Mesendoderm (in vitro differentiated cells): ENCODE results near the gene ITCH.

Experiments used
- DNase-seq: peaks from one replicate; pipeline ENCODE4 v3.0.0; 2013
- H2AK5ac ChIP-seq: 2 replicates; pipeline ENCODE4 v1.6.1; 2013; ENCODE audit warnings: low read length, inconsistent platforms
- H2BK120ac ChIP-seq: 2 replicates; pipeline ENCODE4 v1.6.1; 2013; ENCODE audit warnings: low read depth, mild to moderate bottlenecking, low read length, moderate library complexity, mixed read lengths
- H2BK15ac ChIP-seq: replicated peaks from 2 replicates; pipeline ENCODE4 v1.6.1; 2013; ENCODE audit warnings: low read depth, mild to moderate bottlenecking, moderate library complexity
- H2BK5ac ChIP-seq: 2 replicates; pipeline ENCODE4 v1.6.1; 2013; ENCODE audit warnings: low read length, inconsistent platforms
- H3K18ac ChIP-seq: 2 replicates; pipeline ENCODE4 v1.6.1; 2013; ENCODE audit warnings: mild to moderate bottlenecking, low read length, mixed read lengths
- H3K23ac ChIP-seq: one replicate; pipeline ENCODE4 v1.6.1; 2013; ENCODE audit warnings: low read length
- H3K27ac ChIP-seq: 2 replicates; pipeline ENCODE4 v1.5.1; 2013; ENCODE audit warnings: low read depth, mild to moderate bottlenecking, inconsistent platforms, low read length, moderate library complexity
- H3K27me3 ChIP-seq: 2 replicates; pipeline ENCODE4 v1.6.1; 2013; ENCODE audit warnings: low read length, control low read depth, mild to moderate bottlenecking, inconsistent platforms; ENCODE audit not compliant: insufficient read depth, poor library complexity
- H3K36me3 ChIP-seq: 2 replicates; pipeline ENCODE4 v1.6.1; 2013; ENCODE audit warnings: low read length, inconsistent platforms; ENCODE audit not compliant: control insufficient read depth, insufficient read depth
- H3K4ac ChIP-seq: one replicate; pipeline ENCODE4 v1.6.1; 2013; ENCODE audit warnings: low read depth, mild to moderate bottlenecking, low read length, moderate library complexity
- H3K4me1 ChIP-seq: 2 replicates; pipeline ENCODE4 v1.6.1; 2013; ENCODE audit warnings: low read depth, low read length, inconsistent platforms; ENCODE audit not compliant: control insufficient read depth
- H3K4me2 ChIP-seq: 2 replicates; pipeline ENCODE4 v1.6.1; 2013; ENCODE audit warnings: low read length
- H3K4me3 ChIP-seq: 2 replicates; pipeline ENCODE4 v1.5.1; 2013; ENCODE audit warnings: mild to moderate bottlenecking, low read length
- H3K56ac ChIP-seq: one replicate; pipeline ENCODE4 v1.6.1; 2013; ENCODE audit warnings: low read length
- H3K79me1 ChIP-seq: 2 replicates; pipeline ENCODE4 v1.6.1; 2013; ENCODE audit warnings: low read length, inconsistent platforms
- H3K79me2 ChIP-seq: 2 replicates; pipeline ENCODE4 v1.6.1; 2013; ENCODE audit warnings: mild to moderate bottlenecking, low read length; ENCODE audit not compliant: control insufficient read depth, insufficient read depth
- H3K9ac ChIP-seq: 2 replicates; pipeline ENCODE4 v1.6.1; 2013; ENCODE audit warnings: low read length, inconsistent platforms
- H4K5ac ChIP-seq: one replicate; pipeline ENCODE4 v1.6.1; 2013; ENCODE audit warnings: low read length
- H4K8ac ChIP-seq: one replicate; pipeline ENCODE4 v1.6.1; 2013; ENCODE audit warnings: low read depth, mild to moderate bottlenecking, control low read depth, low read length, moderate library complexity
- WGBS: extraction: QIAGEN DNeasy Blood & Tissue Kit; methylation state at CpG from one replicate; pipeline ENCODE4 v1.1.7; 2013; ENCODE audit warnings: low lambda C conversion rate, missing lambda C conversion rate; ENCODE audit not compliant: insufficient coverage; ENCODE audit errors: extremely low coverage; 5-methylcytosine and 5-hydroxymethylcytosine counted together

ITCH gene

DNA sequence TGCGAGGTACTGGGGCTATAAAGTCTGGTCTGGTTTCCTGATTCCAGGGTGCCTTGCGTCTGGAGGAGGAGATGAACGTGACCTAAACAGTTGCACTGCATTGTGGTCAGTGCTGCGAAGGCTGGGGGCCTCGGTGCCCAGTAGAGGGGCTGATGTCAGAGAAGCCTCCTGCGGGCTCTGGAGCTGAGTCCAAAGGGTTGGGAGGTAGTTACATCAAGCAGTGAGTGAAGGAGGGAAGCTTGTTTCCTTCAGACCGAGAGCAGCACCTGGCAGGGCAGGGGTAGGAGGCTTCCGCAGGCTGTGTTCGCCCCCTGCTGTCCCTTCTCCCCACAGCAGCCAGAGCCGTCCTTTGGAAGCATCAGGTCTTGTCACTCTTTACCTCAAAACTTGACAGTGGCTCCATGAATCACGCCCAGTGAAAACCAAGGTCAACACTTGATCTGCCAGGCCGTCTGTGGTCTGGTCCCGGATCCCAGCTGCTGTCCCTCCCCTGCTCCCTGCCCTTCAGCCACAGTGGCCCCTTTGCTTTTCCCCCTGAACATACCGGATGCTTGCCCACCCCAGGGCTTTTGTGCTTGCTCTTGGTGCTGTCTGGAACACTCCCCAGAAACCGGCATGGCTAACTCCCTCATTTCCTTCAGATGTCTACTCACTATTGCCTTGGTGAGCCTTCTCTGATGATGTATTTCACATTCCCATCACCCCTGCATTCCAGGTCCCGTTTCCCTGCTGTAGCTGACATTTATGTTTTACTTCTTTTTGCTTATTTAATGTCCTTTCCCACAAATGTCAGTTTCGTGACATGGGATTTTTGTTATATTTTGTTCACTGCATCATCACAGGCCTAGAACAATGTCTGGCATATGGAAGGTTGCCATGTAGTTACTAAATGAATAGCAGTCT, 160.1 kb downstream of the ITCH start:
- no peak overlapping the region for H3K4ac ChIP-seq

DNA sequence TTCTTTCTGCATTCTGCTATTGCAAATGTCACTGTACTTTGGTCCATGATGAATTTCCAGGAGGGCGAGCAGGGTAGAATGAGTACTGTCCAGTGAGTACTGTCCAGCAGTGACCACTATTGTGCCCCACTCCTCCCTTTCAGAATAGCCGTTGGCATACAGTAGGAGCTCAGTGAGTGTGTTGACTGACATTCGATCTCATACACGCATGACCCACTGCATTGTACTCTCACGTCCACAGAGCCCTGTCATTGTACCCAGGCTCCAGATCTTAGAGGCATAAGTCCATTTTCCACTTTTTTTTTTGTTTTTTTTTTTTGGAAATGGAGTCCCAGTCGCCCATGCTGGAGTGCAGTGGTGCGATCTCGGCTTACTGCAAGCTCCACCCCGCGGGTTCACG, 161.4 kb downstream of the ITCH start:
- DNase-seq: no peak
- no peak overlapping the region for H3K27ac ChIP-seq
- no peaks in the 10 kb centered on the region for H3K4me1 ChIP-seq
- H2AK5ac ChIP-seq: no peak overlapping the region
- no peak overlapping the region for H3K4ac ChIP-seq
- peaks cover 19% of the 10 kb centered on the region for H3K79me2 ChIP-seq
- no peak overlapping the region for H3K9ac ChIP-seq
- no peak overlapping the region for H2BK15ac ChIP-seq
- H3K4me2 ChIP-seq: no peak overlapping the region
- WGBS: no CpG with 5 or more reads among the region's 11 CpGs
- H3K4me3 ChIP-seq: no peak overlapping the region
- no peak overlapping the region for H4K5ac ChIP-seq
- H2BK120ac ChIP-seq: no peak overlapping the region
- H3K27me3 ChIP-seq: no peaks in the 10 kb centered on the region
- peaks cover 20% of the 10 kb centered on the region for H3K79me1 ChIP-seq
- H2BK5ac ChIP-seq: no peak overlapping the region
- no peak overlapping the region for H3K18ac ChIP-seq
- no peak overlapping the region for H3K23ac ChIP-seq
- H3K36me3 ChIP-seq: peaks cover 8% of the 10 kb centered on the region
- no peak overlapping the region for H3K56ac ChIP-seq
- H4K8ac ChIP-seq: no peak overlapping the region

More for the DNA sequence above, 160.1 kb downstream of the ITCH start:
- H2BK15ac ChIP-seq: no peak overlapping the region
- H3K4me1 ChIP-seq: no peaks in the 10 kb centered on the region
- H4K8ac ChIP-seq: no peak overlapping the region
- no peak overlapping the region for H2BK5ac ChIP-seq
- no peak overlapping the region for H2AK5ac ChIP-seq
- no peak overlapping the region for H2BK120ac ChIP-seq
- peak overlapping the region; percentile 33 for H3K9ac ChIP-seq
- H3K23ac ChIP-seq: no peak overlapping the region
- H3K4me3 ChIP-seq: no peak overlapping the region
- no peak overlapping the region for H3K4me2 ChIP-seq
- peak; percentile 89 for DNase-seq
- H3K27ac ChIP-seq: no peak overlapping the region
- H3K79me2 ChIP-seq: peaks cover 23% of the 10 kb centered on the region
- no peak overlapping the region for H3K18ac ChIP-seq
- H4K5ac ChIP-seq: no peak overlapping the region
- H3K79me1 ChIP-seq: peaks cover 20% of the 10 kb centered on the region
- H3K27me3 ChIP-seq: no peaks in the 10 kb centered on the region
- no CpG with 5 or more reads among the region's 17 CpGs for WGBS
- peaks cover 3% of the 10 kb centered on the region for H3K36me3 ChIP-seq
- no peak overlapping the region for H3K56ac ChIP-seq

DNA sequence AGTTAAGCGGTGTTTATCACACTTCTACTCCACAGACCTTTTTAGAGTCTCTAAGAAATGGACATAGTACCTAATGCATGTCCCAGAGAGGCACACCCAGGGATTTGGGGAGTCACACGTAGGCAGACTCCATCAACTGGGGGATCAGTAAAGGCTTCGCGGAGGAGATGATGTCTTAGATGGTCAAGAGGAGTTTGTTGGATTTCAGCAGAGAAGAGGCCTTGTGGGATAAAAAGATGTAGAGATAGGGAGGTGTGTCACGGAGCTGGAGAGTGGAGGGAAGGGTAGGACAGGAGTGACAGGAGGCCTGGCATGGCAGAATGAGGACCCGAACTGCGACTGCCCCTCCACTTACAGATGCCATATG, 162.3 kb downstream of the ITCH start:
- Histone ChIP-seq H3K18ac (no peak overlapping the region), H2AK5ac (no peak overlapping the region), H3K27ac (no peak overlapping the region), H4K5ac (no peak overlapping the region), H3K9ac (no peak overlapping the region), H3K79me1 (peaks cover 20% of the 10 kb centered on the region), H3K4me2 (no peak overlapping the region), H3K23ac (no peak overlapping the region), H2BK120ac (no peak overlapping the region), H3K4ac (no peak overlapping the region), H3K79me2 (peaks cover 19% of the 10 kb centered on the region), H2BK15ac (no peak overlapping the region), H3K56ac (no peak overlapping the region), H4K8ac (no peak overlapping the region), H3K36me3 (peaks cover 8% of the 10 kb centered on the region), H3K27me3 (no peaks in the 10 kb centered on the region), H2BK5ac (no peak overlapping the region), H3K4me3 (no peak overlapping the region), H3K4me1 (no peaks in the 10 kb centered on the region)
- no peak for DNase-seq
- WGBS: no CpG with 5 or more reads among the region's 7 CpGs

DNA sequence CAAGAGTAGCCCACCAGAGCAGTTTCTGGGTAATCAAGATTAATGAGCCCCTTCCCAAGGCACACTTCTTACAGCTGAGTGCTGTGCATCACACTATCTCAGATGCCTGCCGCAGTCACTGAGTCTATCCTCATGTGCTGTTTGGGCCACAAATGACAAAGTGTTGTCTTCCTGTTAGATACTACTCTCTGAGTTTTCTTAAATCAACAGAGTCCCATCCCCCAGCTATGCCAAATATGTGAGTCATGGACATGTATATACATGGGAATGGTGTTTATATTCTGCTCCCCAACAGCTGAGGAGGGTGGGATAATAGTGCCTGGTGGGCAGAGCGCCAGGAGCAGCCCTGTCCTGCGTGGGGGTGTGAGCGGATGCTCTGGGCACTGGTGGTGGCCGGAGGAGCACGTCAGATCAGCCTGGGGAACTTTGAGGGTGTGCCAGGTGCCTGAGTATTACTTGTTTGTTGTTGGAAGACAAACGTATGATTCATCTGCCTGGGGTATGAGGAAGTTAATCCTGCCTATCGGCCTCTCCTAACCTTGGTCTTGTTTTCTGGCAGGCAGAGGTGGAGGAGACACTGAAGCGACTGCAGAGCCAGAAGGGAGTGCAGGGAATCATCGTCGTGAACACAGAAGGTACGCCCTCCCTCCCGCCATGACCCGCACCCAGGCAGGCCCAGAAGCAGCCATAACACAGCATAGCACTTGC, 162.8 kb downstream of the ITCH start:
- H3K79me1 ChIP-seq: peaks cover 20% of the 10 kb centered on the region
- H2BK15ac ChIP-seq: no peak overlapping the region
- H3K27ac ChIP-seq: no peak overlapping the region
- H3K18ac ChIP-seq: no peak overlapping the region
- H3K36me3 ChIP-seq: peaks cover 8% of the 10 kb centered on the region
- H2BK5ac ChIP-seq: no peak overlapping the region
- H3K4me2 ChIP-seq: no peak overlapping the region
- no peak overlapping the region for H3K4me3 ChIP-seq
- H3K4ac ChIP-seq: no peak overlapping the region
- WGBS: no CpG with 5 or more reads among the region's 14 CpGs
- no peak overlapping the region for H4K5ac ChIP-seq
- H3K27me3 ChIP-seq: no peaks in the 10 kb centered on the region
- no peak overlapping the region for H2BK120ac ChIP-seq
- H2AK5ac ChIP-seq: no peak overlapping the region
- H3K56ac ChIP-seq: no peak overlapping the region
- H3K4me1 ChIP-seq: no peaks in the 10 kb centered on the region
- H3K9ac ChIP-seq: no peak overlapping the region
- H3K79me2 ChIP-seq: peaks cover 19% of the 10 kb centered on the region
- no peak overlapping the region for H4K8ac ChIP-seq
- peak; percentile 51 for DNase-seq
- no peak overlapping the region for H3K23ac ChIP-seq

- Histone ChIP-seq H3K23ac (no peak overlapping the region), H2BK15ac (no peak overlapping the region), H2BK5ac (no peak overlapping the region), H3K36me3 (peaks cover 8% of the 10 kb centered on the region), H4K8ac (no peak overlapping the region), H3K56ac (no peak overlapping the region), H3K79me2 (peaks cover 19% of the 10 kb centered on the region), H3K4me1 (no peaks in the 10 kb centered on the region), H3K4me2 (no peak overlapping the region), H3K18ac (no peak overlapping the region), H4K5ac (no peak overlapping the region), H3K79me1 (peaks cover 22% of the 10 kb centered on the region), H3K9ac (no peak overlapping the region), H3K27me3 (no peaks in the 10 kb centered on the region), H3K4ac (no peak overlapping the region), H3K4me3 (no peak overlapping the region), H3K27ac (no peak overlapping the region), H2AK5ac (no peak overlapping the region), H2BK120ac (no peak overlapping the region)
- WGBS: no CpG with 5 or more reads among the region's 5 CpGs
- DNase-seq: no peak
Observed at GRCh38 chr20:34526466-34526865, 163.4 kb downstream of the ITCH start.
